CD8-positive, alpha-beta memory T cell (primary cell): Measurements from ENCODE around the gene CLN5. TPM values are rescaled to one million over a fixed set of nuclear protein-coding genes. Genes with fewer than 3 reads are reported as not detected.
"Not testable (repeated sequence)": the region's sequence is repeated elsewhere in the genome, so short reads cannot be mapped to it uniquely, and the experiment has no call there.

Experiments used
- CTCF ChIA-PET: fragments of 350-600 bp; sonication (Branson Sonifier 250); formaldehyde crosslinking; loops from one replicate; lab custom pipeline; 2021; ENCODE audit warnings: antibody characterized with exemption; lab: Charles Lee
- POLR2A ChIA-PET: fragments of 350-600 bp; sonication (Branson Sonifier 250); formaldehyde crosslinking; loops from one replicate; lab custom pipeline; 2021; ENCODE audit warnings: antibody characterized with exemption; lab: Charles Lee
- DNase-seq, 5 donors: peaks; one replicate each; pipeline versions ENCODE4 v3.0.0 to v3.0.0-alpha.2; 2020 to 2022; ENCODE audit warnings: mixed read lengths in 1 of 5
- H3K27ac ChIP-seq: one replicate; pipeline ENCODE4 v1.7.0; 2013; ENCODE audit warnings: low read depth, mild to moderate bottlenecking, low read length, moderate library complexity
- H3K27me3 ChIP-seq: 2 replicates; pipeline ENCODE4 v1.7.0; 2013; ENCODE audit warnings: low read length, mild to moderate bottlenecking; ENCODE audit not compliant: insufficient read depth, poor library complexity, severe bottlenecking
- H3K36me3 ChIP-seq: 2 replicates; pipeline ENCODE4 v1.7.0; 2013; ENCODE audit warnings: mild to moderate bottlenecking, low read length, moderate library complexity; ENCODE audit not compliant: insufficient read depth
- H3K4me1 ChIP-seq: 2 replicates; pipeline ENCODE4 v1.7.0; 2013; ENCODE audit warnings: mild to moderate bottlenecking, low read length, moderate library complexity; ENCODE audit not compliant: insufficient read depth
- H3K4me3 ChIP-seq: 2 replicates; pipeline ENCODE4 v1.7.0; 2013; ENCODE audit warnings: mild to moderate bottlenecking, low read length
- H3K9me3 ChIP-seq: 2 replicates; pipeline ENCODE4 v1.7.0; 2013; ENCODE audit warnings: mild to moderate bottlenecking, low read length
- H3K27ac Mint-ChIP-seq, 8 donors: one replicate each; pipeline ENCODE4 v1.8.0; 2020 to 2021; ENCODE audit warnings: mixed read lengths in 8 of 8, mild to moderate bottlenecking in 6 of 8, inconsistent platforms in 3 of 8, moderate library complexity in 3 of 8
- H3K27me3 Mint-ChIP-seq, 2 donors: one replicate each; pipeline ENCODE4 v1.8.0; 2020 to 2021; ENCODE audit warnings: mixed read lengths in 2 of 2, mild to moderate bottlenecking in 1 of 2, moderate library complexity in 1 of 2
- H3K36me3 Mint-ChIP-seq, 3 donors: one replicate each; pipeline ENCODE4 v1.8.0; 2020 to 2021; ENCODE audit warnings: mixed read lengths in 3 of 3, inconsistent platforms in 1 of 3, mild to moderate bottlenecking in 1 of 3
- H3K4me1 Mint-ChIP-seq, 3 donors: one replicate each; pipeline ENCODE4 v1.8.0; 2020 to 2021; ENCODE audit warnings: mixed read lengths in 3 of 3, inconsistent platforms in 1 of 3, mild to moderate bottlenecking in 1 of 3
- H3K4me3 Mint-ChIP-seq, 7 donors: one replicate each; pipeline ENCODE4 v1.8.0; 2020 to 2021; ENCODE audit warnings: mixed read lengths in 7 of 7, mild to moderate bottlenecking in 6 of 7, moderate library complexity in 4 of 7, inconsistent platforms in 2 of 7
- H3K9me3 Mint-ChIP-seq, 5 donors: one replicate each; pipeline ENCODE4 v1.8.0; 2020 to 2022; ENCODE audit warnings: mixed read lengths in 5 of 5, mild to moderate bottlenecking in 3 of 5, moderate library complexity in 2 of 5, inconsistent platforms in 1 of 5
- polyA plus RNA-seq: library from polyadenylated mRNA; unstranded; fragments of 300-500 nt; fragmentation: Illumina TruSeq; gene quantifications from one replicate; pipeline ENCODE4 v1.2.3, GENCODE V29; 2021
- total RNA-seq, 2 experiments: library from RNA; stranded (reverse); gene quantifications; one replicate each; pipeline ENCODE4 v1.2.3, GENCODE V29; 2021

CLN5 gene
- total and polyA plus RNA-seq, 3 experiments from 2014 or later: 12.0 to 15.9 (median 14.0) TPM

DNA sequence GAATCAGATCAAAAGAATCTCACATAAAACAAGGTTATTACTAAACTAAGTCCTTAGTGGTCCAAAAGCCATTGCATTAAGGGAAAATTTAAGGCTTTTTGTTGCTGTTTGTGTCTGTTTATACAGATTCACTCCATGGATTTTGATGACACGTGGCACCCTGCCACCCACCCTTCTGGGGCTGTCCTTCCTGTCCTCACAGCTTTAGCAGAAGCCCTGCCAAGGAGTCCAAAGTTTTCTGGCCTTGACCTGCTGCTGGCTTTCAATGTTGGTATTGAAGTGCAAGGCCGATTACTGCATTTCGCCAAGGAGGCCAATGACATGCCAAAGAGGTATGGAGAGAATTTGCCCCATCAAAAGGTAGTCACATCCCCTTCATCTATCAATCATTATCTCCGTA, 36.7 kb upstream of the CLN5 start:
- ChIA-PET CTCF (no interaction called here), POLR2A (no interaction called here)
- Histone ChIP-seq H3K4me3 (no peak overlapping the region), H3K9me3 (no peaks in the 10 kb centered on the region), H3K27ac (no peak overlapping the region), H3K36me3 (no peaks in the 10 kb centered on the region), H3K27me3 (no peaks in the 10 kb centered on the region), H3K4me1 (no peaks in the 10 kb centered on the region)
- Mint-ChIP-seq H3K27ac (no peak overlapping the region), H3K9me3 (peaks cover 8 to 15% (median 10%) of the 10 kb centered on the region in 5 donors), H3K4me3 (no peak overlapping the region), H3K4me1 (no peaks in the 10 kb centered on the region), H3K36me3 (peaks cover 0 to 7% (median 3%) of the 10 kb centered on the region in 3 donors), H3K27me3 (peaks cover 15 to 41% of the 10 kb centered on the region in 2 donors)
- no peak for DNase-seq

DNA sequence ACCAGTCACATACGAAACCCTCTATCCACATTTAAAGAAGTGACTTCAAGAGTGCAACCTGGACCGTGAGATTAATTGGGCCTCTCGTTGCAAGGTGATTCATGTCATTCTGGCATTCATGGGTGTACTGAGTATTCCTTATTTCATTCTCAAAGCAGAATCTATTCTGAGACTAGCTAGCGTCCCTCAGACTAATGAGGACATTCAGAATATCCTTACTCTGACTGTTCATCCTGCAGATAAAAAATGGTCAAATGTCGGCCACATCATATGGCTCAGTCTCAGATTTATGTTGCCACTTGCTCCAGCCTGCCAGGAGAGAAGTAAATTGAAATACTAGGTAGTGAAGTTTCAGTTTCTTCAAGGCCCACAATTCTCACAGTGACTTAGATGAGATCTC, 36.2 kb upstream of the CLN5 start:
- H3K4me3 ChIP-seq: no peak overlapping the region
- H3K27ac ChIP-seq: no peak overlapping the region
- peaks cover 13 to 39% of the 10 kb centered on the region in 2 donors for H3K27me3 Mint-ChIP-seq
- ChIA-PET CTCF (no interaction called here), POLR2A (no interaction called here)
- H3K9me3 ChIP-seq: no peaks in the 10 kb centered on the region
- H3K27ac Mint-ChIP-seq: no peak overlapping the region
- H3K9me3 Mint-ChIP-seq: peaks cover 13 to 20% (median 14%) of the 10 kb centered on the region in 5 donors
- H3K4me1 Mint-ChIP-seq: no peaks in the 10 kb centered on the region
- no peak overlapping the region for H3K4me3 Mint-ChIP-seq
- no peaks in the 10 kb centered on the region for H3K4me1 ChIP-seq
- H3K27me3 ChIP-seq: no peaks in the 10 kb centered on the region
- H3K36me3 ChIP-seq: no peaks in the 10 kb centered on the region
- peaks cover 0 to 12% (median 3%) of the 10 kb centered on the region in 3 donors for H3K36me3 Mint-ChIP-seq
- no peak for DNase-seq

DNA sequence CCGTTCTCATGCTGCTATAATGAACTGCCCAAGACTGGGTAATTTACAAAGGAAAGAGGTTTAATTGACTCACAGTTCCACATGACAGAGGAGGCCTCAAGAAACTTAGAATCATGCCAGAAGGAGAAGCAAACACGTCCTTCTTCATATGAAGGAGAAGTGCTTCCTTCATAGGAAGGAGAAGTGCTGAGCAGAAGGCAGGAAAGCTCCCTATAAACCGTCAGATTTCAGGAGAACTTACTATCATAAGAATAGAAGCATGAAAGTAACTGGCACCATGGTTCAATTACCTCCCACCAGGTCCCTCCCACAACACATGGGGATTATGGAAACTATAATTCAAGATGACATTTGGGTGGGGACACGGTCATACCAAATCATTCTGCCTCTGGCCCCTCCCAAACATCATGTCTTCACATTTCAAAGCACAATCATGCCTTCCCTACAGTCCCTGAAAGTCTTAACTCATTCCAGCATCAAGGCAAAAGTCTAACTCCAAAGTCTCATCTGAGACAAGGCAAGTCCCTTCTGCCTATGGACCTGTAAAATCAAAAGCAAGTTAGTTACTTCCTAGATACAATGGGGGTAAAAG, 32.9 kb upstream of the CLN5 start:
- Mint-ChIP-seq H3K27ac (no peak overlapping the region), H3K9me3 (peaks cover 16 to 26% (median 19%) of the 10 kb centered on the region in 5 donors)
- CTCF ChIA-PET: no interaction called here

DNA sequence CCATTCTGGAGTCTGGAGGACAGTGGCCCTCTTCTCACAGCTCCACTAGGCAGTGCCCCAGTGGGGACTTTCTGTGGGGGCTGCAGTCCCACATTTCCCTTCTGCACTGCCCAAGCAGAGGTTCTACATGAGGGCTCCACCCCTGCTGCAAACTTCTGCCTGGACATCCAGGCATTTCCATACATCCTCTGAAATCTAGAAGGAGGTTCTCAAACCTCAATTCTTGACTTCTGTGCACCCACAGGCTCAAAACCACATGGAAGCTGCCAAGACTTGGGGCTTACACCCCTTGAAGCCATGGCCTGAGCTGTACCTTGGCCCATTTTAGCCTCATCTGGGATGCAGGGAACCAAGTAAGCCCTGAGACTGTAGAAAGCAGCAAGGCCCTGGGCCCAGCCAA, 32.1 kb upstream of the CLN5 start:
- H3K4me1 ChIP-seq, POLR2A ChIA-PET, H3K27ac ChIP-seq, H3K4me3 ChIP-seq, H3K27ac Mint-ChIP-seq, DNase-seq, H3K4me3 Mint-ChIP-seq, H3K4me1 Mint-ChIP-seq, H3K36me3 ChIP-seq, CTCF ChIA-PET, H3K9me3 ChIP-seq, H3K27me3 ChIP-seq: not testable (repeated sequence)
- peaks cover 0 to 15% of the 10 kb centered on the region in 2 donors for H3K27me3 Mint-ChIP-seq
- H3K36me3 Mint-ChIP-seq: peaks cover 0 to 16% (median 5%) of the 10 kb centered on the region in 3 donors
- H3K9me3 Mint-ChIP-seq: peaks cover 16 to 26% (median 19%) of the 10 kb centered on the region in 5 donors

More for the DNA sequence above, 32.9 kb upstream of the CLN5 start:
- H3K4me3 ChIP-seq: no peak overlapping the region
- H3K27me3 ChIP-seq: no peaks in the 10 kb centered on the region
- H3K27ac ChIP-seq: no peak overlapping the region
- Mint-ChIP-seq H3K4me1 (no peaks in the 10 kb centered on the region), H3K27me3 (peaks cover under 1 to 16% of the 10 kb centered on the region in 2 donors), H3K4me3 (no peak overlapping the region), H3K36me3 (peaks cover 0 to 16% (median 5%) of the 10 kb centered on the region in 3 donors)
- H3K36me3 ChIP-seq: no peaks in the 10 kb centered on the region
- no peaks in the 10 kb centered on the region for H3K4me1 ChIP-seq
- no peak for DNase-seq
- POLR2A ChIA-PET: no interaction called here
- H3K9me3 ChIP-seq: no peaks in the 10 kb centered on the region

DNA sequence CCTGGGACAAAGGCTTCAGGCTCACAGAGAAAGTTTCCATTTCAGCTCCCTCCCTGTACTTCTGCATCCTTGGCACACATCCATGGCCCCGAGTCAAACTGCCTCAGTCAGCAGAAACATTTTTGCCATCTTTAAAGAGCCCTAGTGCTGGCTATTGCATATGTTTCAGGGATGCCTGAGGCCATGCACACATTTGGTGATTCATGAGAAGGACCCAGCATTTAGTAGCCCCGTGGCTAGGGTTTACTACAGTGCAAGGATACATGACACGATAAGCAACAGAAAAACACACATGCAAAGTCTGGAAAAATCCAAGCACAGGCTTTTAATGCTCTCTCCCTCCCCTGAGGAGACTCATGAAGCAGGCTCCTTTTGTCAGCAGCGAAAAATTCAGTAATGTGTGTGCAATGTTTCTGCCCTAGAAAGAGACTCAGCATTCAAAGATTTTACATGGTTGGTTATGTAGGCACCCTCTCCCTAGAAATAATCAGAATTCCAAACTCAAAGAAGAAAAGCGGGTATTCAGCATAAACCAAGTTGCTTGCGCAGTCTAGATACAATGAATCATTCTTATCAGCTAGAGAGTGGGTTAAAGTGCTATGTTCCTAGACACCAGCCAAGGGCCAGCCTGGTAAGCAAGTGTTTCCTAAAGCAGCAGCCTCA, 26.0 kb upstream of the CLN5 start:
- Histone ChIP-seq H3K4me1 (no peaks in the 10 kb centered on the region), H3K36me3 (no peaks in the 10 kb centered on the region), H3K27me3 (peaks cover 8% of the 10 kb centered on the region), H3K9me3 (no peaks in the 10 kb centered on the region), H3K4me3 (no peak overlapping the region), H3K27ac (no peak overlapping the region)
- Mint-ChIP-seq H3K27me3 (peaks cover 17 to 34% of the 10 kb centered on the region in 2 donors), H3K36me3 (peaks cover 0 to 2% (median 2%) of the 10 kb centered on the region in 3 donors), H3K27ac (peak overlapping the region in 1 of 8 donors; percentile 35), H3K4me1 (no peaks in the 10 kb centered on the region), H3K9me3 (peaks cover 0 to 7% (median 4%) of the 10 kb centered on the region in 5 donors), H3K4me3 (no peak overlapping the region)
- DNase-seq: no peak
- ChIA-PET POLR2A (no interaction called here), CTCF (no interaction called here)

GRCh38 chr13:76967031-76967430, 24.9 kb upstream of the CLN5 start:
- Histone ChIP-seq H3K9me3 (no peaks in the 10 kb centered on the region), H3K36me3 (no peaks in the 10 kb centered on the region), H3K4me3 (no peak overlapping the region), H3K27ac (no peak overlapping the region), H3K4me1 (no peaks in the 10 kb centered on the region), H3K27me3 (peaks cover 8% of the 10 kb centered on the region)
- Mint-ChIP-seq H3K27ac (no peak overlapping the region), H3K27me3 (peaks cover 19 to 45% of the 10 kb centered on the region in 2 donors), H3K4me3 (no peak overlapping the region), H3K9me3 (peaks cover 0 to under 1% (median 0%) of the 10 kb centered on the region in 5 donors), H3K4me1 (no peaks in the 10 kb centered on the region), H3K36me3 (no peaks in the 10 kb centered on the region)
- DNase-seq: no peak
- POLR2A ChIA-PET: no interaction called here
- CTCF ChIA-PET: no interaction called here

DNA sequence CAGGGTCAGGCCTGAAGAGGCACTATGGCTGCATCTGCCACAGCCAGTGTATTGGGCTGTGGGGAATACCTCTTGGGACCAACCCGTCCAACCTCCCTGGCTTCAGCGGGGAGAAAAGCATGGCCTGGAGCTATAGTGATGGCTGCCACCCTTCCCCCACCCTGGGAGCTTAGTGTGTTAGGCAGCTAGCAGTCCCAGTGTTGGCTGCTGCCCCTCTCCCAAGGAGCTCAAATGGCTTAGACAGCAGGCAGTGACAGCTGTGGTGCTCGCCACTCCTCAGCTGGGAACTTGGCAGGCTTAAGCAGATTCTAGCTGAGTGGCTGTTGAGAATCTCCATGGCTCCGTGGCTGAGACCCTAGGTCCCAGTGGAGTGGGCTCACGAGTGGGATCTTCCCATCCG, 23.8 kb upstream of the CLN5 start:
- ChIA-PET POLR2A (no interaction called here), CTCF (interaction anchor here (1.2 kb wide), 1 partner anchor 12 kb away, joined by 5 read pairs; no protein-coding TSS in a partner anchor)
- Mint-ChIP-seq H3K4me3 (no peak overlapping the region), H3K27ac (no peak overlapping the region), H3K27me3 (peaks cover 26 to 54% of the 10 kb centered on the region in 2 donors), H3K4me1 (peaks cover 0 to 3% (median 3%) of the 10 kb centered on the region in 3 donors), H3K36me3 (no peaks in the 10 kb centered on the region), H3K9me3 (no peaks in the 10 kb centered on the region)
- Histone ChIP-seq H3K36me3 (no peaks in the 10 kb centered on the region), H3K4me3 (no peak overlapping the region), H3K27ac (no peak overlapping the region), H3K27me3 (peaks cover 8% of the 10 kb centered on the region), H3K9me3 (no peaks in the 10 kb centered on the region), H3K4me1 (no peaks in the 10 kb centered on the region)
- DNase-seq: no peak
